ENCODE results near the gene PIK3C3.
"Not testable (repeated sequence)": the region's sequence is repeated elsewhere in the genome, so short reads cannot be mapped to it uniquely, and the experiment has no call there.

Gene PIK3C3

DNA sequence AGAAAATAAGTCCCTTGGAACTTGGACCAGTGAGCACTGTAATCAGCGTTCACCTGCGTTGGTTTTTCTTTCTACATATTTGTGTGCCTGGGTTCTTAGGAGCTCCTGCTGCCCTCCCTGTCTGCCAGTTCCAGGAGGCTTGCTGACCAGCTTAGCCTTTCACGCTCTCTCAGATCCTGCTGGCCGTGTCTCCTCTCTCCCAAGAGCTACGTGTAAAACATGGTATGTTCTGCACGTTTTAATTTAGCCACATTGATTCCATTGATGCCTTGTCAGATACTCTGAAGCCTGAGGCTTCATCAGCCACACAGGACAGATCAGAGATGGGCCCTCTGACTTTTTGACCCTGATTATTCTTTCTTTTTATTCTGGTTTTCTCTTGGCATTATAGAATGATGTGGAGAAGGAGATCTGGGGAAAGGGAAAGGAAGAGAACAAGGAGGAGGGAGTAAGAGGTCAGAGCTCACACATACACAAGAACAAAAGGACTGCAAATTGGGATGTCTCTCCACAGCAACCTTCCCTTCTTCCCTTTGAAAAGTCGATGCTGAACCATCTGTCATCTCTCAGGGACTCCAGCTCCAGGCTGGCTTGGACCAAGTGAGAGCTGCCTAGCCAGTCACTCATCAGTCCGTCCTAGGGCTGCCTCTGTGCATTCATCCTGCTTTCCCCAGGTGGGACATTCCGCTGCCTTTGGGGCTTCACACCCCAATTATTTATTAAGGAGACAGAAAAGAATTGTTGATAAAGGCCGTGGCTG lies 152.8 kb downstream of the PIK3C3 start:
- Histone ChIP-seq H3K27ac (ENCODE audit: extremely low read depth, low read depth, low read length) (no peak overlapping the region), H3K4me1 (ENCODE audit: control insufficient read depth, insufficient read depth, low read length) (no peaks in the 10 kb centered on the region), H3K9me3 (ENCODE audit: control insufficient read depth, insufficient read depth, low read depth, low read length) (no peaks in the 10 kb centered on the region), H3K36me3 (ENCODE audit: control insufficient read depth in 2 of 2, insufficient read depth in 1 of 2, low read length in 2 of 2) (no peaks in the 10 kb centered on the region), H3K4me3 (ENCODE audit: low read depth, low read length) (no peak overlapping the region)
- ChIA-PET CTCF (interaction anchor here (0.7 to 1.4 kb wide), 2 partner anchors 1455 to 1462 kb away, joined by 3 read pairs; no protein-coding TSS in a partner anchor), POLR2A (no interaction called here)
- TF ChIP-seq TCF7L2 (IDR thresholded peaks at IDR 0.05; ENCODE audit: borderline replicate concordance, low read depth, low read length): no peak
- TF ChIP-seq ZNF549 (tag by site-specific recombination; IDR thresholded peaks at IDR 0.05): no peak
- TF ChIP-seq ZNF600 (tag by site-specific recombination; IDR thresholded peaks at IDR 0.05): no peak
- no peak for TF ChIP-seq ZIC2 (tag by site-specific recombination; IDR thresholded peaks at IDR 0.05)
- no peak for TF ChIP-seq TRIM28 (IDR thresholded peaks at IDR 0.05; ENCODE audit: borderline replicate concordance, low read length)
- no peak for TF ChIP-seq PRDM10 (tag by site-specific recombination; IDR thresholded peaks at IDR 0.05)
- TF ChIP-seq ZNF391 (tag by site-specific recombination; IDR thresholded peaks at IDR 0.05; ENCODE audit: borderline replicate concordance, low read depth): no peak
- TF ChIP-seq ZNF561 (tag by site-specific recombination; IDR thresholded peaks at IDR 0.05; ENCODE audit: borderline replicate concordance): no peak
- no peak for TF ChIP-seq ZNF2 (tag by site-specific recombination; IDR thresholded peaks at IDR 0.05)
- no peak for TF ChIP-seq ZNF274 (IDR thresholded peaks at IDR 0.05; ENCODE audit: low read length)
- TF ChIP-seq ZNF274 (tag by site-specific recombination; IDR thresholded peaks at IDR 0.05; ENCODE audit: borderline replicate concordance): no peak
- TF ChIP-seq MZF1 (tag by site-specific recombination; IDR thresholded peaks at IDR 0.05; ENCODE audit: borderline replicate concordance): no peak
- no peak for TF ChIP-seq ZFP69B (tag by site-specific recombination; IDR thresholded peaks at IDR 0.05)
- TF ChIP-seq ZNF626 (tag by site-specific recombination; IDR thresholded peaks at IDR 0.05): no peak
- no peak for TF ChIP-seq ZNF214 (tag by site-specific recombination; IDR thresholded peaks at IDR 0.05; ENCODE audit: borderline replicate concordance)
- no peak for TF ChIP-seq ZBTB20 (tag by site-specific recombination; IDR thresholded peaks at IDR 0.05)
- no peak for TF ChIP-seq ZSCAN23 (tag by site-specific recombination; IDR thresholded peaks at IDR 0.05)

GRCh38 chr18:42112147-42112546 lies 157.1 kb downstream of the PIK3C3 start:
- H3K27ac ChIP-seq (ENCODE audit: extremely low read depth, low read depth, low read length); H3K36me3 ChIP-seq (ENCODE audit: control insufficient read depth in 2 of 2, insufficient read depth in 1 of 2, low read length in 2 of 2); H3K4me3 ChIP-seq (ENCODE audit: low read depth, low read length); H3K4me1 ChIP-seq (ENCODE audit: control insufficient read depth, insufficient read depth, low read length); POLR2A ChIA-PET; H3K9me3 ChIP-seq (ENCODE audit: control insufficient read depth, insufficient read depth, low read depth, low read length): not testable (repeated sequence)
- CTCF ChIA-PET: interaction anchor here (2.9 to 3.4 kb wide), 3 partner anchors 1160 to 1459 kb away, joined by 9 to 32 read pairs (median 26); no protein-coding TSS in a partner anchor

- H3K4me1 ChIP-seq (ENCODE audit: control insufficient read depth, insufficient read depth, low read length): no peaks in the 10 kb centered on the region
- ChIA-PET POLR2A (no interaction called here), CTCF (interaction anchor here (0.6 to 4.4 kb wide), 15 partner anchors 10 to 1459 kb away, joined by 3 to 37 read pairs (median 7); no protein-coding TSS in a partner anchor)
- no peak overlapping the region for H3K4me3 ChIP-seq (ENCODE audit: low read depth, low read length)
- no peaks in the 10 kb centered on the region for H3K36me3 ChIP-seq (ENCODE audit: control insufficient read depth in 2 of 2, insufficient read depth in 1 of 2, low read length in 2 of 2)
- no peak overlapping the region for H3K27ac ChIP-seq (ENCODE audit: extremely low read depth, low read depth, low read length)
- no peaks in the 10 kb centered on the region for H3K9me3 ChIP-seq (ENCODE audit: control insufficient read depth, insufficient read depth, low read depth, low read length)
- no peak for TF ChIP-seq ZNF174 (tag by site-specific recombination; IDR thresholded peaks at IDR 0.05)
- TF ChIP-seq, protein P1, sequence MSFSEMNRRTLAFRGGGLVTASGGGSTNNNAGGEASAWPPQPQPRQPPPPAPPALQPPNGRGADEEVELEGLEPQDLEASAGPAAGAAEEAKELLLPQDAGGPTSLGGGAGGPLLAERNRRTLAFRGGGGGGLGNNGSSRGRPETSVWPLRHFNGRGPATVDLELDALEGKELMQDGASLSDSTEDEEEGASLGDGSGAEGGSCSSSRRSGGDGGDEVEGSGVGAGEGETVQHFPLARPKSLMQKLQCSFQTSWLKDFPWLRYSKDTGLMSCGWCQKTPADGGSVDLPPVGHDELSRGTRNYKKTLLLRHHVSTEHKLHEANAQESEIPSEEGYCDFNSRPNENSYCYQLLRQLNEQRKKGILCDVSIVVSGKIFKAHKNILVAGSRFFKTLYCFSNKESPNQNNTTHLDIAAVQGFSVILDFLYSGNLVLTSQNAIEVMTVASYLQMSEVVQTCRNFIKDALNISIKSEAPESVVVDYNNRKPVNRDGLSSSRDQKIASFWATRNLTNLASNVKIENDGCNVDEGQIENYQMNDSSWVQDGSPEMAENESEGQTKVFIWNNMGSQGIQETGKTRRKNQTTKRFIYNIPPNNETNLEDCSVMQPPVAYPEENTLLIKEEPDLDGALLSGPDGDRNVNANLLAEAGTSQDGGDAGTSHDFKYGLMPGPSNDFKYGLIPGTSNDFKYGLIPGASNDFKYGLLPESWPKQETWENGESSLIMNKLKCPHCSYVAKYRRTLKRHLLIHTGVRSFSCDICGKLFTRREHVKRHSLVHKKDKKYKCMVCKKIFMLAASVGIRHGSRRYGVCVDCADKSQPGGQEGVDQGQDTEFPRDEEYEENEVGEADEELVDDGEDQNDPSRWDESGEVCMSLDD (tag by site-specific recombination; IDR thresholded peaks at IDR 0.05): no peak
- no peak for TF ChIP-seq KLF17 (tag by site-specific recombination; IDR thresholded peaks at IDR 0.05)
- no peak for TF ChIP-seq ZNF473 (tag by site-specific recombination; IDR thresholded peaks at IDR 0.05)
- TF ChIP-seq ZNF830 (tag by site-specific recombination; IDR thresholded peaks at IDR 0.05; ENCODE audit: low read depth): no peak
- TF ChIP-seq ZNF146 (tag by site-specific recombination; IDR thresholded peaks at IDR 0.05): no peak
- no peak for TF ChIP-seq ZNF248 (tag by site-specific recombination; IDR thresholded peaks at IDR 0.05)
Measured at GRCh38 chr18:42112657-42113420, 157.8 kb downstream of the PIK3C3 start.
